ENCODE measurements around the gene PSMB7.

Gene PSMB7

DNA sequence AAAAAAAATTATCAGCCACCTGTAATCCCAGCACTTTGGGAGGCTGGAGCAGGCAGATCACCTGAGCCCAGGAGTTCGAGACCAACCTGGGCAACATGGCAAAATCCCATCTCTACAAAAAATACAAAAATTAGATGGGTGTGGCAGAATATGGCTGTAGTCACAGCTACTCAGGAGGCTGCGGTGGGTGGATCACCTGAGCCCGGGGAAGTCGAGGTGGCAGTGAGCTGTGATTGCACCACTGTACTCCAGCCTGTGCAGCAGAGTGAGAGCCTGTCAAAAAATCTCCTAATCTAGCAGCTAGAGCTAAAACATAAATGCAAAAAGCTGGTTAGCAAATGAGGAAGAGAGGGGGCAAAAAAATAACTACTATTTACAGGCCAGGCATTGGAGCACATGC is 12.0 kb downstream of the PSMB7 start:
- no peak for DNase-seq

- DNase-seq = no peak
Observed at GRCh38 chr9:124399968-124400940, 15.0 kb downstream of the PSMB7 start.

- DNase-seq = no peak
Observed at GRCh38 chr9:124399323-124399967, 15.8 kb downstream of the PSMB7 start.

GRCh38 chr9:124398191-124398935 is 16.9 kb downstream of the PSMB7 start:
- DNase-seq = no peak

DNA sequence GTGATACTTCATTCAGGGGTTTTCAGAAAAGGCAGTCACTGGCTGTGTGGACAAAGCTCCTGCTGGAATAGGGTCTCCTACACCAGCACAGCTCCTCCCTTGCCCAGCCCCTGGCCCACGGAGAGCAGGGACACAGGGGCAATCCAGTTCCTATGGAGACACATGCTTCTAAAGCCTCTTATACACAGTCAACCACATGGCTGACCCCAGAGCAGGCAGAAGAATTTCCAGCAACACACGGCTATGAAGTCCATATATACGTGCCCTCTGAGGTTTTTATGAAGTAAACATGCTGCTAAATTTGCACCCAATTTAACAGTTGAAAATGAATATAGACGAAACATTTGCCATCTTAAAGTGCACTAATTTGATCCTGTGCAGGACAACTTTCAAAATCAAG is 19.4 kb downstream of the PSMB7 start:
- no peak for DNase-seq

- no peak for DNase-seq
Observed at GRCh38 chr9:124394596-124394995, 20.6 kb downstream of the PSMB7 start.

- no peak for DNase-seq
Observed at GRCh38 chr9:124394167-124394566, 21.1 kb downstream of the PSMB7 start.

DNA sequence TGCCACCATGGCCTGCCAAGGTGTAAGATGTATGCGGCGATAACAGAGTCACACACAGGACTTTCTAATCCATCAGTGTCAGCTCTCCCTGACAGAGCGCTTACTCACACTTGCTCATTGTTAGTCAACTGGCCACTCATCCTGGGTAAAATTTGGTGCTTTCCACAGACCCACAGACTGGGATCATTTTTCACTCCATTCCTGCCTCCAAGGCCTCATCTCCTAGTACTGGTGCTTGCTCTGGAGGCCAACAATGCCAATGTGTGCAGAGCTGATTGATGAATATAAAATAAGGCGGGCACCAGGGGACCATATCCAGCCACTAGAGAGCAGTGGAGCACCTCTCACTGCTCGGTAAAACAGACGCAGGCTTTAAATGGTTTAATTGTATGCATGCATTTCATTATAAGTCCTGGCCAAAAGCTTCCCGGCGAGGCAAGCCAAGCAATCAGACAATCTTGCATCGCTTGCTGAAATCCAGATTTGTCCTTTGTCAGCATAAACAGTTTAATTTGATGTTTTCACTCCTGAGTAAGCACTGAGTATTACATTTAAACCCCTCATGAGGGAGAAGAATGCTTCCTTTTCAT is 22.3 kb downstream of the PSMB7 start:
- DNase-seq = peak; percentile 48

DNA sequence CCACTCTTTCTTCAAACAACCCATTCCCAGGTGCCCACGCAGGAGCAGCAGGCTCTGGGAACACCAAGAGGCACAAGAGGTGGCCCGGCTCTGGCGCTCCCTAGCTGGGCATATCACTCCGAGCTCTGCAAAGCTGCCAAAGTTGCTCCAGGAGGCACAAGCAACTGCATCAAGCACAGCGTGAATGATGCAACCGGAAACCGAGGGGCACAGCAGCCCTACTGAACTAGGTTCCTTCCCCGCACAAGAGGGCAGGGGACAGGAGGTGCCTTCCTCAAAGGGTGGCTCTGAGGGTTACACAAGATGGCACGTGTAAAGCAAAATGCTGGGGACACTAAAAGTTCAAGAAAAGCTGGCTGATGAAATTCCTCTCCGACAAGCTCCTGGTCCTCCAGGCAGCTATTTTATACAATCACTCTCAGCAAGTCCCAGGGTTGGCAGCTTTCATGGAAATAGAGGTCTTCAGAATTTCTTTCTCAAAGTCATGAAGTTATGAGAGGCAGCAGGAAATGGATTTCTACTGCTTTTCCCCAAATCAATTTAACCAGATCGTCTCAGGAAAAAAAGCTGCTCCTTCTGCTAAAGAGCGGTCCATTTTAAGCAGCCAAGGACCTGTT is 22.9 kb downstream of the PSMB7 start:
- DNase-seq = no peak

- no peak for DNase-seq
Observed at GRCh38 chr9:124390794-124391658, 24.2 kb downstream of the PSMB7 start.

DNA sequence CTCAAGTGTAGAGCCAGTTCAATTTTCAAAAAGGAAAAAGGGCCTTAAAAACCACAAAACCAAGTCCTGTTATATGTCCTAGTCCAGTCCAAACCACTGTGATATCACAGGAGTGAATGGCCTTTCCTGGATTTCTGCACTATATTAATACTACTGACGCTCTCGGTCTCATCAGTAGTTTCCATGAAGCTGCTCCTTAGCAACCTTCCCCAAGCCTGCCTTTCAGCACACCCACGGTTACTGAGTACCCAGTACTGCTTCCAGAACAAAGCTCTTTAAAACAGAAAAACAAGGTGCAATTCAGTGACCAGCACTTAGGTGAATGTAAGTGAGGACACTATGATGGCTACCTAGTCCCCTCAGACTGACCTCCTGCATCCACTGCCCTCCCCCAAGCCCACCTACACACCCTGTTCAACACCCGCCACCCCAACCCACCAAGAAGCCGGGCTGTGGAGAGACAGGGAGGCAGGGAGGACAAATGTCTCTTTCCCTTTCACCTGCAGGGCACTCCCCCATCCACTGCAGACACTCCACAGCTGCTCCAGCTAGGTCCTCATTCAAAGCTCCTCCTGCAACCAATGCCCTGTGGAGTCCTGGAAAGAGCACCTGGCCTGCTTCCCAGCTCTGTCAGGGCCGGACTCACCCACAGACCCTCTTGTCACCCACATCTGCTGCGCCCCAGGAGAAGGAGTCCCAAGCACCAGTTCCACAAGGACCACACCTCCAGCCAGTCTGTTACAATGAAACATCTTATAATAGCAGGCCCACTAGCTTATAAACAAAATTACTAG is 25.9 kb downstream of the PSMB7 start:
- no peak for DNase-seq

DNA sequence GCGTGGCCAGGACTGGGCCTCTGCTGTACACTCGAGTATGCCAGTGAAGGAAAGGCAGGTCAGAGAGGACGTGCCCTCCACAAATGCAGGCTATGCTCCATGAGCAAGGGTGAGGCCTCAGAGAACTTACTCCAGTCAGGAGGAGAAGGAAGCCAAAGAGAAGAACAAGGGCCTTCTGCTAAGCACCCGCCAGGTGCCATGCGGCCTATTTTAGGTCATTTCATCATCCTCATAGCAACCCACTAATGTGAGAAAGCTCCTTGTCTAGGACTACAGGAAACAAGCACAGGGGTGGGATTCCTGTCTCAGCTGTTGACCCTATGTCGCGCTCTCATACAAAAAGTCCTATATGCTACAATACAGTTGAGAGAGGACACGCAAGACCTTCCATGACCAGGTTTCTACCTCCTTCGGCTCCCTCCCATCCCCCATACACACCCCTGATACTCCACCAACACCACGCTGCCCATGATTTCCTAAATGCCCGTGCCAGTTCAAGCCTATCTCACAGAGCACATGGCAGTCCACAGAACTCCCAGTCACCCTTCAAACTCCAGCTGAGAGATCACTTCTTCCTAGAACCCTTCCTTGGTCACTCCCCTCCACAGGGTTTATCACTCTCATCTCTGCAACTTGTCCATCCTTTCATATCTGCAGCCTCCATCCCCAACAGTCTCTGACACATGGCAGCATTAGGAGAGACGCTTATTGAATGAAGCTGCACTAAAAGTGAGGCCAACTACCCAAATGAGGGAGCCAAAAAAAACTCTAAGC is 26.8 kb downstream of the PSMB7 start:
- DNase-seq = no peak

- DNase-seq = no peak
Observed at GRCh38 chr9:124386201-124386600, 29.0 kb downstream of the PSMB7 start.

DNA sequence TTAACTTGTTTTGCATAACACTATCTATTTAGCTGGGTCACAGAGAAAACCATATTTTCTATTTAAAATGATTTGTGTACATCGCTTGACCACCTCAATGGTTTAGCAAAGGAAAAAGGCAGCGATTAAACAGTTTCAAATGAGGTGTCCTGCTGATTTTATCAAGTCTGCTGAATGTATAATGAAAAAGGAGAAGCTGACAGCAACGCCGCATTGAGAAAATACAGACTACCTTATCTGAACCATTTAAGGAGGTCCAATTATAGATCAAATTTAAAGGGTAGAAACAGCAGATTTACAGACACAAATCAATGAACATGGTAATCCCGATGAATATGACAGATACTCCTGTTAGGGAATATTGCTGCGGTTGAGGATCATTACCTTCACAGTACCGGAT is 29.6 kb downstream of the PSMB7 start:
- no peak for DNase-seq

DNA sequence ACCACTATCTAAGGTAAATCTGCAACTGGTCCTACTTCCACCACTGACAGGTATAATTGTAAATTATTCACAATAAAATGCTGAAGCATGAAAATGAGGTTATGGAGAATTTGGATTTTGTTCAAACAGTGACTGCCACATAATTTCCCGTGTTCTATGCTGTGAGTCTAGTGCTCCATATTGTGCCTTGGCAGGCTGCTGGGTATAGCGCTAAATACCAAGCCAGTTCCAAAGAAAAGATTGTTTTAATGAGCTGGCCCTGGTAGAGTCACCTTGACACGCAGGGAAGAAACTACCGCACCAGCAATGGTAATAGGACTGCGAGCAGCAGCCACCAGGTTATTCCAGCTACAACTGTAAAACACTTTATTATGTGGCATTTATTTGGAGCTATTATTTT is 30.4 kb downstream of the PSMB7 start:
- no peak for DNase-seq

GRCh38 chr9:124384210-124384609 is 31.0 kb downstream of the PSMB7 start:
- no peak for DNase-seq

- no peak for DNase-seq
Observed at GRCh38 chr9:124381170-124381945, 33.9 kb downstream of the PSMB7 start.

- no peak for DNase-seq
Observed at GRCh38 chr9:124377551-124378406, 37.5 kb downstream of the PSMB7 start.
